IPS-20b (cell line): Measurements from ENCODE around the gene BPHL.
A peak's percentile ranks its signal among the peaks of the same experiment; 100 is the strongest.
"Not testable (repeated sequence)": the region's sequence is repeated elsewhere in the genome, so short reads cannot be mapped to it uniquely, and the experiment has no call there.

Experiments
- H3K27ac ChIP-seq: one replicate; pipeline ENCODE4 v1.5.1; 2013; ENCODE audit warnings: low read length
- H3K27me3 ChIP-seq: 2 replicates; pipeline ENCODE4 v1.6.1; 2013; ENCODE audit warnings: mild to moderate bottlenecking, low read length, inconsistent platforms; ENCODE audit not compliant: insufficient read depth
- H3K36me3 ChIP-seq: 2 replicates; pipeline ENCODE4 v1.6.1; 2013; ENCODE audit warnings: low read depth, mild to moderate bottlenecking, inconsistent platforms, low read length, moderate library complexity; ENCODE audit not compliant: insufficient read depth
- H3K4me1 ChIP-seq: 2 replicates; pipeline ENCODE4 v1.6.1; 2013; ENCODE audit warnings: mild to moderate bottlenecking, control low read depth, inconsistent platforms, low read length, moderate library complexity; ENCODE audit not compliant: insufficient read depth
- H3K4me3 ChIP-seq: 2 replicates; pipeline ENCODE4 v1.5.1; 2013; ENCODE audit warnings: mild to moderate bottlenecking, low read length, inconsistent platforms
- H3K9ac ChIP-seq: 2 replicates; pipeline ENCODE4 v1.6.1; 2013; ENCODE audit warnings: low read depth, mild to moderate bottlenecking, inconsistent platforms, low read length, moderate library complexity
- H3K9me3 ChIP-seq: 2 replicates; pipeline ENCODE4 v1.6.1; 2013; ENCODE audit warnings: mild to moderate bottlenecking, low read depth, low read length, inconsistent platforms; ENCODE audit not compliant: insufficient read depth

The BPHL gene

GRCh38 chr6:3157131-3157933, 38.8 kb downstream of the BPHL start, which contains the start of gene TUBB2A:
TUBB2A (minus strand) TSS chr6:3157544; CDS start chr6:3157463, 81 bp downstream.
- H3K36me3 ChIP-seq, result peaks cover 28% of the 10 kb centered on the region
- H3K9ac ChIP-seq, result peak within 1 kb of the TSS; percentile 78; the same call in 1 of the 2 replicates
- H3K9me3 ChIP-seq, result no peaks in the 10 kb centered on the region
- H3K4me3 ChIP-seq, result peak within 1 kb of the TSS; percentile 95
- no peak within 1 kb of the TSS for H3K27ac ChIP-seq
- H3K4me1 ChIP-seq, result peaks cover 30% of the 10 kb centered on the region
- peaks cover 10% of the 10 kb centered on the region; the same call in 1 of the 2 replicates for H3K27me3 ChIP-seq

GRCh38 chr6:3159805-3160781, 41.6 kb downstream of the BPHL start:
- Histone ChIP-seq H3K4me3 (0 out of 2 replicates have a peak overlapping the region, but pooled peaks have one; percentile 16), H3K9me3 (no peaks in the 10 kb centered on the region), H3K9ac (peak overlapping the region; percentile 2; the same call in 1 of the 2 replicates), H3K36me3 (peaks cover 8% of the 10 kb centered on the region), H3K27me3 (peaks cover 10% of the 10 kb centered on the region; the same call in 1 of the 2 replicates), H3K4me1 (peaks cover 42% of the 10 kb centered on the region), H3K27ac (no peak overlapping the region)

GRCh38 chr6:3162067-3162497, 43.6 kb downstream of the BPHL start:
- Histone ChIP-seq H3K4me1 (peaks cover 58% of the 10 kb centered on the region), H3K4me3 (peak overlapping the region; percentile 80)

GRCh38 chr6:3162565-3163247, 44.2 kb downstream of the BPHL start:
- H3K4me3 ChIP-seq, result peak overlapping the region; percentile 80
- peak overlapping the region; percentile 80; the same call in 1 of the 2 replicates for H3K9ac ChIP-seq
- H3K27ac ChIP-seq, result no peak overlapping the region
- no peaks in the 10 kb centered on the region for H3K9me3 ChIP-seq
- peaks cover 61% of the 10 kb centered on the region for H3K4me1 ChIP-seq
- no peaks in the 10 kb centered on the region for H3K36me3 ChIP-seq
- peaks cover 10% of the 10 kb centered on the region; the same call in 1 of the 2 replicates for H3K27me3 ChIP-seq

More at GRCh38 chr6:3162067-3162497, 43.6 kb downstream of the BPHL start:
- Histone ChIP-seq H3K9me3 (no peaks in the 10 kb centered on the region), H3K36me3 (no peaks in the 10 kb centered on the region), H3K27me3 (peaks cover 10% of the 10 kb centered on the region; the same call in 1 of the 2 replicates), H3K9ac (peak overlapping the region; percentile 80), H3K27ac (no peak overlapping the region)

GRCh38 chr6:3163248-3163594, 44.7 kb downstream of the BPHL start:
- H3K36me3 ChIP-seq, result no peaks in the 10 kb centered on the region
- peaks cover 10% of the 10 kb centered on the region; the same call in 1 of the 2 replicates for H3K27me3 ChIP-seq
- H3K9me3 ChIP-seq, result no peaks in the 10 kb centered on the region
- peak overlapping the region; percentile 64 for H3K4me3 ChIP-seq
- H3K27ac ChIP-seq, result no peak overlapping the region
- H3K9ac ChIP-seq, result peak overlapping the region; percentile 47; the same call in 1 of the 2 replicates
- H3K4me1 ChIP-seq, result peaks cover 60% of the 10 kb centered on the region

GRCh38 chr6:3164388-3164787, 45.9 kb downstream of the BPHL start:
- Histone ChIP-seq H3K9ac (no peak overlapping the region), H3K9me3 (no peaks in the 10 kb centered on the region), H3K36me3 (no peaks in the 10 kb centered on the region), H3K27ac (peak overlapping the region; percentile 77), H3K4me1 (peaks cover 53% of the 10 kb centered on the region), H3K27me3 (peaks cover 10% of the 10 kb centered on the region; the same call in 1 of the 2 replicates), H3K4me3 (no peak overlapping the region)

GRCh38 chr6:3165631-3166534, 47.4 kb downstream of the BPHL start:
- Histone ChIP-seq H3K27me3 (0 out of 2 replicates have a peak, but pooled peaks cover 4% of the 10 kb centered on the region), H3K9ac (peak overlapping the region; percentile 77), H3K9me3 (no peaks in the 10 kb centered on the region), H3K27ac (peak overlapping the region; percentile 77), H3K4me1 (peaks cover 41% of the 10 kb centered on the region), H3K4me3 (peak overlapping the region; percentile 46), H3K36me3 (no peaks in the 10 kb centered on the region)

GRCh38 chr6:3166535-3167225, 48.2 kb downstream of the BPHL start:
- H3K27ac ChIP-seq, result peak overlapping the region; percentile 77
- peaks cover 39% of the 10 kb centered on the region for H3K4me1 ChIP-seq
- peak overlapping the region; percentile 46; the same call in 1 of the 2 replicates for H3K4me3 ChIP-seq
- peak overlapping the region; percentile 77; the same call in 1 of the 2 replicates for H3K9ac ChIP-seq
- H3K27me3 ChIP-seq, H3K36me3 ChIP-seq, H3K9me3 ChIP-seq: not testable (repeated sequence)

GRCh38 chr6:3168046-3168445, 49.5 kb downstream of the BPHL start:
- H3K4me1 ChIP-seq, result peaks cover 37% of the 10 kb centered on the region

GRCh38 chr6:3170676-3171075, 52.2 kb downstream of the BPHL start:
- not testable (repeated sequence) for H3K27ac ChIP-seq, H3K9ac ChIP-seq, H3K36me3 ChIP-seq, H3K4me3 ChIP-seq, H3K27me3 ChIP-seq, H3K9me3 ChIP-seq
- H3K4me1 ChIP-seq, result peaks cover 22% of the 10 kb centered on the region

More at GRCh38 chr6:3168046-3168445, 49.5 kb downstream of the BPHL start:
- H3K36me3 ChIP-seq, H3K9ac ChIP-seq, H3K27ac ChIP-seq, H3K27me3 ChIP-seq, H3K4me3 ChIP-seq, H3K9me3 ChIP-seq: not testable (repeated sequence)
